Tibial nerve (tissue), 4 donors: Measurements from ENCODE around the gene DNAJC15. TPM values are rescaled to one million over a fixed set of nuclear protein-coding genes. Genes with fewer than 3 reads are reported as not detected.

Source experiments
- DNase-seq, 2 donors: peaks; one replicate each; pipeline ENCODE4 v3.0.0-alpha.2; 2019; ENCODE audit warnings: low spot score in 2 of 2
- H3K27ac ChIP-seq, 4 donors: fragments of 200-600 bp; sonication (generic) in 3 of 4; one replicate each; pipeline ENCODE4 v1.5.1; 2017 to 2019; ENCODE audit warnings: mild to moderate bottlenecking in 1 of 4
- H3K27me3 ChIP-seq, 2 donors: fragments of 200-600 bp; sonication (generic) in 1 of 2; one replicate each; pipeline versions ENCODE4 v1.5.1 to v1.6.0; 2017 to 2019
- H3K36me3 ChIP-seq, 3 donors: fragments of 200-600 bp; sonication (generic); one replicate each; pipeline ENCODE4 v1.5.1; 2018 to 2019
- H3K4me1 ChIP-seq, 4 donors: fragments of 200-600 bp; sonication (generic) in 3 of 4; one replicate each; pipeline ENCODE4 v1.5.1; 2017 to 2019
- H3K4me3 ChIP-seq, 4 donors: fragments of 200-600 bp; sonication (generic) in 3 of 4; one replicate each; pipeline ENCODE4 v1.5.1; 2017 to 2019; ENCODE audit warnings: mild to moderate bottlenecking in 1 of 4, moderate library complexity in 1 of 4
- H3K9me3 ChIP-seq, 4 donors: fragments of 200-600 bp; sonication (generic) in 3 of 4; one replicate each; pipeline ENCODE4 v1.5.1; 2017 to 2019
- EP300 ChIP-seq, 2 donors: sonication (generic); formaldehyde crosslinking; IDR thresholded peaks; one replicate each; pipeline ENCODE4 v1.6.1; 2017; ENCODE audit warnings: antibody characterized with exemption in 2 of 2, mild to moderate bottlenecking in 1 of 2
- POLR2A ChIP-seq, 2 donors: fragments of 450-650 bp; IDR thresholded peaks; one replicate each; pipeline ENCODE4 v1.6.1; 2017; ENCODE audit warnings: antibody characterized with exemption in 2 of 2, mild to moderate bottlenecking in 2 of 2, moderate library complexity in 2 of 2
- WGBS, 2 donors: methylation state at CpG; one replicate each; pipeline ENCODE4 v1.1.5; 2018; 5-methylcytosine and 5-hydroxymethylcytosine counted together
- total RNA-seq, 4 donors: library from RNA; depleted of rRNA; stranded (reverse); fragments of >200 nt; gene quantifications; one replicate each; pipeline ENCODE4 v1.1.0, GENCODE V29; 2016
- TF ChIP-seq, protein P1 (sequence below), 5 experiments: fragments of 200-600 bp in 3 of 5; fragments of 450-650 bp in 2 of 5; sonication (generic) in 3 of 5; IDR thresholded peaks; one replicate each; pipeline ENCODE4 v1.5.1; 2016 to 2019; ENCODE audit warnings: antibody characterized with exemption in 5 of 5, mild to moderate bottlenecking in 3 of 5, moderate library complexity in 2 of 5

Gene DNAJC15
- total RNA-seq, 4 donors from 2014 or later = 3.7 to 9.2 (median 5.7) TPM

GRCh38 chr13:43124490-43124889, 101.1 kb downstream of the DNAJC15 start:
- Histone ChIP-seq H3K36me3 (no peaks in the 10 kb centered on the region), H3K4me1 (peaks cover 0 to 8% (median 0%) of the 10 kb centered on the region in 4 donors), H3K4me3 (no peak overlapping the region), H3K27me3 (peaks cover 0 to 5% of the 10 kb centered on the region in 2 donors), H3K27ac (no peak overlapping the region), H3K9me3 (no peaks in the 10 kb centered on the region)
- 67 to 78% methylated on average over 8 of the region's 8 CpGs for whole genome bisulfite sequencing, 2 donors
- no peak for DNase-seq
- no peak for TF ChIP-seq EP300 (IDR thresholded peaks at IDR 0.05)
- no peak for TF ChIP-seq POLR2A (IDR thresholded peaks at IDR 0.05)
- TF ChIP-seq, protein P1, sequence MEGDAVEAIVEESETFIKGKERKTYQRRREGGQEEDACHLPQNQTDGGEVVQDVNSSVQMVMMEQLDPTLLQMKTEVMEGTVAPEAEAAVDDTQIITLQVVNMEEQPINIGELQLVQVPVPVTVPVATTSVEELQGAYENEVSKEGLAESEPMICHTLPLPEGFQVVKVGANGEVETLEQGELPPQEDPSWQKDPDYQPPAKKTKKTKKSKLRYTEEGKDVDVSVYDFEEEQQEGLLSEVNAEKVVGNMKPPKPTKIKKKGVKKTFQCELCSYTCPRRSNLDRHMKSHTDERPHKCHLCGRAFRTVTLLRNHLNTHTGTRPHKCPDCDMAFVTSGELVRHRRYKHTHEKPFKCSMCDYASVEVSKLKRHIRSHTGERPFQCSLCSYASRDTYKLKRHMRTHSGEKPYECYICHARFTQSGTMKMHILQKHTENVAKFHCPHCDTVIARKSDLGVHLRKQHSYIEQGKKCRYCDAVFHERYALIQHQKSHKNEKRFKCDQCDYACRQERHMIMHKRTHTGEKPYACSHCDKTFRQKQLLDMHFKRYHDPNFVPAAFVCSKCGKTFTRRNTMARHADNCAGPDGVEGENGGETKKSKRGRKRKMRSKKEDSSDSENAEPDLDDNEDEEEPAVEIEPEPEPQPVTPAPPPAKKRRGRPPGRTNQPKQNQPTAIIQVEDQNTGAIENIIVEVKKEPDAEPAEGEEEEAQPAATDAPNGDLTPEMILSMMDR (IDR thresholded peaks at IDR 0.05) = no peak

DNA sequence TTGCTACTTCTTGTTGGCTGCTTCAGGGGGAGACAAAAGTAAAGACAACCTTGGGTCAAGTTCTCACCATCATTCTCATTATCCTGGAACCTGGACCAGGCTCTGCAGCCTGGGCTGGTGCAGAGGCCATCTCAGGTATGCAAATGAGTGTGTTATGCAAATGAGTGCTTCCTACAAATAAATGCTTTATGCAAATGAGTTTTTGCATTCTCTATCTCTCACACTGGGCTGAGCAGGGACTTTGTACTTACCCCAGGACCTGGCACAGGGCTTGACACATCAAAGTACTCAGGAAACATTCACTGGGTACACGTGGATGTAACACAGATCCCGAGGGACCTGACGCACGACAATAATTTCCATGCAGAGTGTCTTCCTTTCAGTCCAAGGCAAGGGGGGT, 103.0 kb downstream of the DNAJC15 start:
- 70 to 78% methylated on average over 4 of the region's 4 CpGs for WGBS, 2 donors
- no peak for DNase-seq
- Histone ChIP-seq H3K27me3 (peaks cover 0 to 5% of the 10 kb centered on the region in 2 donors), H3K27ac (no peak overlapping the region), H3K36me3 (no peaks in the 10 kb centered on the region), H3K9me3 (no peaks in the 10 kb centered on the region), H3K4me1 (peaks cover 0 to 8% (median 0%) of the 10 kb centered on the region in 4 donors), H3K4me3 (no peak overlapping the region)
- TF ChIP-seq EP300 (IDR thresholded peaks at IDR 0.05) (no peak), POLR2A (IDR thresholded peaks at IDR 0.05) (no peak)
- TF ChIP-seq, protein P1 (IDR thresholded peaks at IDR 0.05) = no peak

DNA sequence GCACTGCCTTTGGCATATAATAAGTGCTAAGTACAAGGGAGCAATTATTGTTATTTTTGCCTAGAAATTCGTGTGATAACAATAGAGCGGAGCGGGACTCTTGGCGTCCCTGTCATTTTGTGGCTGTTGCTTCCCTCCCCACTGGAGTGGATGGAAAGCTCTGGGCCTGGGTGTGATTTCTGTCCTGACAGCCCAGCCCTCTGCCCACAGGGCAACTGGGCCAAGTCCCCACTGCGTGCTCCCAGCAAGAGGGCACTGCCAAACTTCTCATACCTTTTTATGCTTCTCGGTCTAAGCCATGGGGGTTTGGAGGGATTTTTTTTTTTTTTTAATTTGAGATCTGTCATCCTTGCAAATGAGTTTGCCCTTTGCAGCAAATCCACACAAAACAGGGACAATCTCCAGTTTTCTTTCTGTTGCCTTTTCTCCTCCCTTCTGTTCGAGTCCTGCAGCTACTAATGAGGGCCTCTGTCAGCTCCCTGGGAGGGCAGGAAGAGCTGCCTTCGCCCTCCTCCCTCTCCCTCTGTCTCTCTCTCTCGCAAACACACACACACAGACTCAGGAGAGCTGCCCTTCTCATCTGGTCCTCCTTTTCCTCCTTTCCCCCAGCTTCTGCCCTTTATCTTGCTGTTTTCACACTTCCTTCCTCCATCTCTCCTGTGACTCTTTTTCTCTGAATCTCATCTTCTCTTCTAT, 103.9 kb downstream of the DNAJC15 start:
- H3K27me3 ChIP-seq = peaks cover 0 to 5% of the 10 kb centered on the region in 2 donors
- no peaks in the 10 kb centered on the region for H3K36me3 ChIP-seq
- H3K4me1 ChIP-seq = peaks cover 0 to 8% (median 0%) of the 10 kb centered on the region in 4 donors
- TF ChIP-seq POLR2A (IDR thresholded peaks at IDR 0.05) (no peak), EP300 (IDR thresholded peaks at IDR 0.05) (no peak)
- TF ChIP-seq, protein P1 (IDR thresholded peaks at IDR 0.05) = no peak
- WGBS, 2 donors = 64 to 65% methylated on average over 9 of the region's 9 CpGs
- H3K9me3 ChIP-seq = no peaks in the 10 kb centered on the region
- no peak for DNase-seq
- no peak overlapping the region for H3K27ac ChIP-seq
- no peak overlapping the region for H3K4me3 ChIP-seq

- WGBS, 2 donors = 44 to 47% methylated on average over 3 of the region's 3 CpGs
- H3K36me3 ChIP-seq = no peaks in the 10 kb centered on the region
- H3K27me3 ChIP-seq = peaks cover 0 to 5% of the 10 kb centered on the region in 2 donors
- no peaks in the 10 kb centered on the region for H3K9me3 ChIP-seq
- no peak for DNase-seq
- H3K4me3 ChIP-seq = no peak overlapping the region
- H3K4me1 ChIP-seq = peaks cover 0 to 8% (median 0%) of the 10 kb centered on the region in 4 donors
- TF ChIP-seq EP300 (IDR thresholded peaks at IDR 0.05) (no peak), POLR2A (IDR thresholded peaks at IDR 0.05) (no peak)
- TF ChIP-seq, protein P1 (IDR thresholded peaks at IDR 0.05) = no peak
- H3K27ac ChIP-seq = peak overlapping the region in 1 of 4 donors; percentile 34
Observed at GRCh38 chr13:43127827-43128226, 104.4 kb downstream of the DNAJC15 start.

- 74 to 75% methylated on average over 21 of the region's 21 CpGs for WGBS, 2 donors
- H3K4me1 ChIP-seq = peaks cover 0 to 8% (median 0%) of the 10 kb centered on the region in 4 donors
- TF ChIP-seq EP300 (IDR thresholded peaks at IDR 0.05) = no peak
- TF ChIP-seq POLR2A (IDR thresholded peaks at IDR 0.05) = no peak
- TF ChIP-seq, protein P1 (IDR thresholded peaks at IDR 0.05) = no peak
- H3K27ac ChIP-seq = peak overlapping the region in 1 of 4 donors; percentile 34
- H3K36me3 ChIP-seq = no peaks in the 10 kb centered on the region
- H3K9me3 ChIP-seq = no peaks in the 10 kb centered on the region
- no peak overlapping the region for H3K4me3 ChIP-seq
- DNase-seq = no peak
- H3K27me3 ChIP-seq = no peaks in the 10 kb centered on the region
Observed at GRCh38 chr13:43128504-43128961, 105.1 kb downstream of the DNAJC15 start.
